Smooth muscle cell of the umbilical artery (primary cell): Measurements from ENCODE around the gene EBNA1BP2. TPM values are rescaled to one million over a fixed set of nuclear protein-coding genes. Genes with fewer than 3 reads are reported as not detected.

ENCODE experiments used
- total RNA-seq: library from RNA; depleted of rRNA; stranded (reverse); fragments of >200 nt; gene quantifications from 2 replicates; pipeline ENCODE4 v1.2.3, GENCODE V29; 2014

The EBNA1BP2 gene
- 57.9 and 83.9 TPM in 2 replicates for total RNA-seq

GRCh38 chr1:43171876-43172526, at the start of gene EBNA1BP2, which contains the start of gene CFAP57:
TSS of gene EBNA1BP2 (minus strand) at chr1:43172290. CDS start at chr1:43172118, 172 bp downstream.
TSS of gene CFAP57 (plus strand) at chr1:43172330. CDS start at chr1:43172754, 424 bp downstream.

Other genes starting within 250 kb of the EBNA1BP2 start
- gene SLC2A1, start 213.4 kb downstream of the EBNA1BP2 start, total RNA-seq, result 271 and 519 TPM in 2 replicates
- gene CFAP57, start within 50 bp of the EBNA1BP2 start, total RNA-seq, result 0.09 and 0.30 TPM in 2 replicates
- not detected in 2 replicates for gene TMEM125, start 97.7 kb upstream of the EBNA1BP2 start, total RNA-seq
- gene C1orf210, start 113.3 kb upstream of the EBNA1BP2 start, total RNA-seq, result not detected in 2 replicates
- 1.2 and 9.2 TPM in 2 replicates for gene TIE1, start 128.7 kb upstream of the EBNA1BP2 start, total RNA-seq
- not detected in 2 replicates for gene MPL, start 165.5 kb upstream of the EBNA1BP2 start, total RNA-seq
- gene CDC20, start 186.7 kb upstream of the EBNA1BP2 start, total RNA-seq, result 3.9 and 43.7 TPM in 2 replicates
- gene ELOVL1, start 195.7 kb upstream of the EBNA1BP2 start, total RNA-seq, result 23.2 and 53.9 TPM in 2 replicates
- 73.3 and 85.8 TPM in 2 replicates for gene MED8, start 217.5 kb upstream of the EBNA1BP2 start, total RNA-seq
- 27.9 and 36.4 TPM in 2 replicates for gene SZT2, start 217.6 kb upstream of the EBNA1BP2 start, total RNA-seq